ENCODE results near the gene KCNQ1.

DNA sequence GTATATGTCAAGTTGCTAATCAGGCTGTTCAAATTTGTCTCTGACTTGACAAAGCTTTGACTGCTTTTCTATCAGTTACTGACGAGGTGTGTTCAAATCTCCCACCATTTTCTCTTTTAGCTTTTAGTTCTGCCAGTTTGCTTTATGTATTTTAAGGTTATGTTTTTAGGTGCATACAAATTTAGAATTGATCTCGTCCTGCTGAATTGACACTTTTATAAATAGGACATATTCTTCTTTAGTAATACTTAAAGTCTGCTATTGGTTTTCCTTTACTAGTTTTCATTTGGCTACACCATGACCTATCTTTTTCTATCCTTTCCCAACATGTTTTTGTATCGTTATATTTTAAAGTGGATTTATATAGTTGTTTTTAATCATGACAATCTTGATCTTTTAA, 320.7 kb downstream of the KCNQ1 start:
- TF ChIP-seq POLR2A (IDR thresholded peaks at IDR 0.05) (no peak), CTCF (IDR thresholded peaks at IDR 0.05) (no peak), EP300 (IDR thresholded peaks at IDR 0.05) (no peak)

All from gastroesophageal sphincter (tissue), 3 donors.